Effector memory CD4-positive, alpha-beta T cell (primary cell): ENCODE measurements around the gene GPX3.

Experiments used
- DNase-seq, 3 donors: peaks; one replicate each; pipeline ENCODE4 v3.0.0-alpha.2; 2020
- H3K27ac ChIP-seq: 2 replicates; pipeline ENCODE4 v1.7.0; 2013; ENCODE audit warnings: mild to moderate bottlenecking, low read length, moderate library complexity; ENCODE audit not compliant: insufficient read depth, poor library complexity, severe bottlenecking
- H3K27me3 ChIP-seq: replicated peaks from 2 replicates; pipeline ENCODE4 v1.7.0; 2013; ENCODE audit warnings: mild to moderate bottlenecking, low read length; ENCODE audit not compliant: insufficient read depth, control insufficient read depth, poor library complexity, severe bottlenecking
- H3K36me3 ChIP-seq: 2 replicates; pipeline ENCODE4 v1.7.0; 2013; ENCODE audit warnings: mild to moderate bottlenecking, low read length, moderate library complexity; ENCODE audit not compliant: control insufficient read depth, insufficient read depth
- H3K4me1 ChIP-seq: 2 replicates; pipeline ENCODE4 v1.7.0; 2013; ENCODE audit warnings: low read length, mild to moderate bottlenecking; ENCODE audit not compliant: control insufficient read depth, insufficient read depth, poor library complexity, severe bottlenecking
- H3K4me3 ChIP-seq: 2 replicates; pipeline ENCODE4 v1.7.0; 2013; ENCODE audit warnings: low read length, low read depth, mild to moderate bottlenecking; ENCODE audit not compliant: insufficient read depth, poor library complexity, severe bottlenecking
- H3K9me3 ChIP-seq: 2 replicates; pipeline ENCODE4 v1.7.0; 2013; ENCODE audit warnings: mild to moderate bottlenecking, low read length, moderate library complexity; ENCODE audit not compliant: control insufficient read depth

GPX3 gene

GRCh38 chr5:151055336-151055735, 34.9 kb downstream of the GPX3 start:
- no peak overlapping the region for H3K4me3 ChIP-seq
- DNase-seq, result no peak
- peaks cover 90% of the 10 kb centered on the region for H3K36me3 ChIP-seq
- H3K27ac ChIP-seq, result no peak overlapping the region
- H3K4me1 ChIP-seq, result peaks cover 8% of the 10 kb centered on the region
- no peaks in the 10 kb centered on the region for H3K9me3 ChIP-seq
- H3K27me3 ChIP-seq, result no peaks in the 10 kb centered on the region

GRCh38 chr5:151056379-151057325, 36.3 kb downstream of the GPX3 start:
- Histone ChIP-seq H3K4me1 (peaks cover 13% of the 10 kb centered on the region), H3K27ac (no peak overlapping the region), H3K9me3 (no peaks in the 10 kb centered on the region), H3K27me3 (no peaks in the 10 kb centered on the region), H3K36me3 (peaks cover 92% of the 10 kb centered on the region), H3K4me3 (no peak overlapping the region)
- no peak for DNase-seq

GRCh38 chr5:151058301-151058700, 37.9 kb downstream of the GPX3 start:
- Histone ChIP-seq H3K4me1 (peaks cover 13% of the 10 kb centered on the region), H3K4me3 (no peak overlapping the region), H3K27me3 (no peaks in the 10 kb centered on the region), H3K9me3 (no peaks in the 10 kb centered on the region), H3K36me3 (peaks cover 96% of the 10 kb centered on the region), H3K27ac (no peak overlapping the region)
- DNase-seq, result no peak

GRCh38 chr5:151058891-151059489, 38.6 kb downstream of the GPX3 start:
- peaks cover 96% of the 10 kb centered on the region for H3K36me3 ChIP-seq
- peaks cover 13% of the 10 kb centered on the region for H3K4me1 ChIP-seq
- H3K27me3 ChIP-seq, result no peaks in the 10 kb centered on the region
- H3K4me3 ChIP-seq, result no peak overlapping the region
- H3K9me3 ChIP-seq, result no peaks in the 10 kb centered on the region
- no peak for DNase-seq
- H3K27ac ChIP-seq, result no peak overlapping the region

GRCh38 chr5:151060742-151061141, 40.4 kb downstream of the GPX3 start:
- DNase-seq, result no peak
- Histone ChIP-seq H3K9me3 (no peaks in the 10 kb centered on the region), H3K27me3 (no peaks in the 10 kb centered on the region), H3K4me3 (no peak overlapping the region), H3K27ac (peak overlapping the region; percentile 13), H3K36me3 (peaks cover 92% of the 10 kb centered on the region), H3K4me1 (peaks cover 13% of the 10 kb centered on the region)

GRCh38 chr5:151062405-151063141, 42.2 kb downstream of the GPX3 start:
- DNase-seq, result no peak
- Histone ChIP-seq H3K4me3 (no peak overlapping the region), H3K9me3 (no peaks in the 10 kb centered on the region), H3K27me3 (no peaks in the 10 kb centered on the region), H3K27ac (no peak overlapping the region), H3K36me3 (peaks cover 91% of the 10 kb centered on the region), H3K4me1 (peaks cover 24% of the 10 kb centered on the region)

GRCh38 chr5:151063142-151063989, 43.0 kb downstream of the GPX3 start:
- H3K4me1 ChIP-seq, result peaks cover 31% of the 10 kb centered on the region
- H3K9me3 ChIP-seq, result no peaks in the 10 kb centered on the region
- H3K4me3 ChIP-seq, result no peak overlapping the region
- no peak overlapping the region for H3K27ac ChIP-seq
- H3K27me3 ChIP-seq, result no peaks in the 10 kb centered on the region
- no peak for DNase-seq
- peaks cover 89% of the 10 kb centered on the region for H3K36me3 ChIP-seq

- Histone ChIP-seq H3K9me3 (no peaks in the 10 kb centered on the region), H3K36me3 (peaks cover 78% of the 10 kb centered on the region), H3K4me3 (no peak overlapping the region), H3K4me1 (peaks cover 41% of the 10 kb centered on the region), H3K27ac (no peak overlapping the region), H3K27me3 (no peaks in the 10 kb centered on the region)
- DNase-seq, result no peak
Measured at GRCh38 chr5:151064916-151065499, 44.6 kb downstream of the GPX3 start.

- no peaks in the 10 kb centered on the region for H3K27me3 ChIP-seq
- no peak for DNase-seq
- H3K27ac ChIP-seq, result no peak overlapping the region
- H3K36me3 ChIP-seq, result peaks cover 78% of the 10 kb centered on the region
- peaks cover 35% of the 10 kb centered on the region for H3K4me1 ChIP-seq
- H3K9me3 ChIP-seq, result no peaks in the 10 kb centered on the region
- no peak overlapping the region for H3K4me3 ChIP-seq
Measured at GRCh38 chr5:151065609-151066008, 45.2 kb downstream of the GPX3 start.
